GM12864 (cell line): ENCODE data around the gene HACE1.

Experiments used
- DNase-seq: peaks from one replicate; pipeline ENCODE4 v3.0.0-alpha.2; 2011; ENCODE audit warnings: low read depth
- H3K4me3 ChIP-seq: 2 replicates; pipeline ENCODE4 v1.5.1; 2011; ENCODE audit warnings: mild to moderate bottlenecking, low read depth, low read length, control low read depth
- TF ChIP-seq, protein P1 (sequence below): IDR thresholded peaks from 2 replicates; pipeline ENCODE4 v1.5.1; 2011; ENCODE audit warnings: low read depth, mild to moderate bottlenecking, moderate library complexity, low read length, control low read depth, inconsistent platforms; ENCODE audit errors: missing control alignments

The HACE1 gene

DNA sequence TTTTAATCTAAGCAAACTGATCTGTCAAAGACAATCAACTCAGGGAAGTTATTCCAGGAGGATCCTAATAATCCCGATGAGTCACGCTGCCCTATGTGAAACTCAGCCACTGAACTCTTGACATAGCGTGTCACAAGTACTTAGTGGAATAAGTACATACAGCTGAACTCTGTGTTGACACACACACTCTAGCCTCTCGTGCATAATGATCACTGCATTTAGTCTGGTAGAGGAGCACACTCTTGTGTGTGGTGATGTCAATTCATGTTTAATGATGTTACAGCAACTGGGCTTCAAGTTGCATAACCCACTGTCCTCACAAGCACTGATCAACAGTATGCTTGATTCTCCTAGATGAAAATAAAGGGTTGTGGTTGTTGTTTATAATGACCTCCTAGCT lies 148.3 kb downstream of the HACE1 start:
- DNase-seq: no peak
- TF ChIP-seq, protein P1, sequence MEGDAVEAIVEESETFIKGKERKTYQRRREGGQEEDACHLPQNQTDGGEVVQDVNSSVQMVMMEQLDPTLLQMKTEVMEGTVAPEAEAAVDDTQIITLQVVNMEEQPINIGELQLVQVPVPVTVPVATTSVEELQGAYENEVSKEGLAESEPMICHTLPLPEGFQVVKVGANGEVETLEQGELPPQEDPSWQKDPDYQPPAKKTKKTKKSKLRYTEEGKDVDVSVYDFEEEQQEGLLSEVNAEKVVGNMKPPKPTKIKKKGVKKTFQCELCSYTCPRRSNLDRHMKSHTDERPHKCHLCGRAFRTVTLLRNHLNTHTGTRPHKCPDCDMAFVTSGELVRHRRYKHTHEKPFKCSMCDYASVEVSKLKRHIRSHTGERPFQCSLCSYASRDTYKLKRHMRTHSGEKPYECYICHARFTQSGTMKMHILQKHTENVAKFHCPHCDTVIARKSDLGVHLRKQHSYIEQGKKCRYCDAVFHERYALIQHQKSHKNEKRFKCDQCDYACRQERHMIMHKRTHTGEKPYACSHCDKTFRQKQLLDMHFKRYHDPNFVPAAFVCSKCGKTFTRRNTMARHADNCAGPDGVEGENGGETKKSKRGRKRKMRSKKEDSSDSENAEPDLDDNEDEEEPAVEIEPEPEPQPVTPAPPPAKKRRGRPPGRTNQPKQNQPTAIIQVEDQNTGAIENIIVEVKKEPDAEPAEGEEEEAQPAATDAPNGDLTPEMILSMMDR: no peak
- no peak overlapping the region for H3K4me3 ChIP-seq

DNA sequence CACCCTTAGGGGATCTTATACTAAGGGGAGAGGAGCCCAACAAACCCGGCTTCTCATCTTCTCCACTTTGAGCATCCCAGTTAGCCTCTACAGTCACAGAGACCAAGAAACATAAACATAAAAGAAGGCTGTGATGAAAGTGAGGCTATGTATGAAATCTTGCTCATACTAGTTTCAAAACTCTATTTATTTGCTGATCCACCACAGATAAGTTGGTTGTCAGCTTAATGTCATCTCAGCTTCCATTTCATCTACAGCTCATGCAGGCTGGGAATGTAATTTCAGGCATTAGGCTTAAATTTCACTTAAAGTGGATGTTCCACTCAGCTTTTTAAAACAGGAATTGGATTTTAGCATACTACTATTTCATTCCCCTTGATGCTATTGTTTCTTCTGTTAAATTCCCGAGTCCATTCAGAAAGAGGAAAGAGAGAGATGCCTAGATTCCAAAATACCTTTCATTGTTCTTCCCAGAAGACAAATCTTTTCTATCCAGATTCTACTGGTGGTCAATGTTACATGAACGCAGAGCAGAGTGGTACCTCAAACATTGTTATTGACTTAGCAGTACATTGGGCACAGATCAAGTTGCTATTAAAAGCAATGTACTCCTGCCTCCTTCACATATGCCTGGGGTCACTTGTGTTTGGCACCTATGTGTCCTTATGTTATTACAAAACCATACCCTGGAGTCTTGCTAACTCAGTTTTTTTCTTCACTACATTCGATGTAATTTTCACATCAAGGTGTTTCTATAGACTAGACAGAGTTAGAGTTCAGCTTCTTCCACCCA lies 149.0 kb downstream of the HACE1 start:
- DNase-seq: no peak
- no peak overlapping the region for H3K4me3 ChIP-seq

DNA sequence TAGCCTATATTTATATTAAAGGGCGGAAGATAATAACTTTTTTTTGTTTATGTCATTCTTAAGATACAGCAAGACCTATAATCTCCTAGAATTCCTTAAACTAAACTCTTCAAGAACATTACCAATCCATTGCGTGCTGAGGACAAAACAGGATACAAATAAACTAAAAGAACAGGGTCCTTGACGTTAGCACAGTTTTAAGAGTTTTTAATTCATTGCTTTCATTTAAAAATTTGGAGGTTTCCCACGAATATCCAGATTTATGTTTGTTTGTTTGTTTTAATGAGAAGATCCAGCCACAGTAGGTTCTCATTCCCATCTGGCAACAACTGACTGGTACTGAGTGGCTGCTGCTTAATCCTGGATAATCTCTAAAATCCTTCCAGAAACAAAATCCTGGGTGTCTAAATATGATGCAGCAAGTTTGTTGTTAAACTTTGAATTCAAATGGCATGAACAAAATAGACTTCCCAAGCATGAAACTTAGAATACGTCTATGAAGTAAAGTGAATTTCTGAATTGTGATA lies 153.7 kb downstream of the HACE1 start:
- TF ChIP-seq, protein P1: no peak
- no peak for DNase-seq

More for the DNA sequence above, 149.0 kb downstream of the HACE1 start:
- TF ChIP-seq, protein P1: no peak

DNA sequence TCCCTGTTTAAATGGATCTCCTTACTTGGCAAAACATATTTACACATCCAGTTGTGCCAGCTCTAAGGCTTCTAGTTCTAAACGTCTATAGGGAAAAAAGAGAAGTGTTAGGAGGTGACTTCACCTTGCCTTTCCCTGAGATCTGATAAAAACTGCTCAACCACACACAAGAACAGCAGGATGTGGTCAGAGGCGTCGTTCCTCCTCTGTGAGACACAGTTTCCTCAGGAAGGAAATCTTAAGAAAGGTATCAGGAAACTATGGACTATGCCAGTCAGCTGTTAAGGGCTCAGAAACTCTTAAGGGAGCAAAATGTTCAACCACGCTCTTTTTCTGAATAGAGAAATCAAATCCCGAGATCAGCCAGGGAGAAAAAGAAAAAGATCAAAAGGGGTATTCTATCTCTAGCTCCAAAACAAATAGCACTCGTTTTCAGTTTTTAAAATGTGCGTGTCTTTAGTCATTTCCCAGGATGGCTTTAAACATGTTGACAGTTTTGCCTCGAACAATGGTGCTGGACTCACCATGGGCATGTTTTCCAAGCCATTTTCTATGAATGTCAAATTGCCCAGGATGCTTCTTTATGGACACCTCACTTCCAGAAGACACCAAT lies 154.5 kb downstream of the HACE1 start:
- DNase-seq: no peak
- H3K4me3 ChIP-seq: no peak overlapping the region
- TF ChIP-seq, protein P1: no peak

More for the DNA sequence above, 153.7 kb downstream of the HACE1 start:
- no peak overlapping the region for H3K4me3 ChIP-seq

DNA sequence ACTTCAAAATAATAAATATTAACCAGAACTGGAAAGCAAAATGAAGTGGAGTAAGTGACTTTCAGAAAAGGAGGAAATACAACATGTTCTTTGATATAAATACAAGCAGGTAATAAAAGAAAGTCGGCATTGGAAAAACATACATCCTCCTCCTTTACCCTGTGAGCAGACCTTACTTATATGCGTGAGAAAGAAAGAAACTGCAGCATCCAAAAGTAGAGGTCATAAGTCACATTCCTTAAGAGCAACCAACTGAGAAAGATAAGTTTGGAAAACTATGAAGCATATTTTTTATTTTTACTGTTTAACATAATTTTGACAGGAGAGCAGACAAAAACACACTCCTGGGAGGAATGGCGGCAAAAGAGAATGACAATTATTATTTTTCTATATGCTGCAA lies 155.5 kb downstream of the HACE1 start:
- DNase-seq: no peak
- TF ChIP-seq, protein P1: no peak
- no peak overlapping the region for H3K4me3 ChIP-seq

DNA sequence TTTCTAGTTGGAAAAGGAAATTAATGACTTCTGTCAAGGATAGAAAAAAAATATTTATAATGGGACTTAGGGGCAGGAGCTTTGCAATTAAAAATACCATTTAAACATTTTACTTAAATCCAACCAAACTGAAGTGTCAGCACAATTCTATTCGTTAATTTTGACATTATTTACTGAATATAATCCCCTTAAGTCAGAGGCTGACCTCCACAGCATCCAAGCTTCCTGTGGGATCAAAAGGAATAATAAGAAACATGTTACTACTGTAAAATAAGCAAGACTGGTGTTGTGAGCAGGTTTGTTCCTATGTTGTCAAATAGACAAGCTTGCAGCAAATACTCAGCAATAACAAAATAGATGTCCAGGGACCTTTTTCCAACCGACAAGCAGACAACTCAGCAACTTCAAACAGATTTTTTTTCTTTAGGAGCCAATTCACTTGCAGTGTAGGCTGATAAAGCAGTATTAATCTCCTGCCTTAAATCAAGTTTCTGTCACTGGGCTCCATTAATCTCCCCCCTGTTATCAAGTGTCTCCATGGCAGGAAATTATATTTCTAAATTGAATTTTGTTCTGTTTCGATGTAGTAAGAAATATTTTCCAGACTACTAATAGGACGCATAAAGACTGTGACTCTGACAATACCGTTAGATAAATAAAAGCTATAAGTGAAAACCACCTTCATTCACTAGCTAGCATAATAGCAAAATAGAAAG lies 157.4 kb downstream of the HACE1 start:
- H3K4me3 ChIP-seq: no peak overlapping the region
- TF ChIP-seq, protein P1: no peak
- no peak for DNase-seq
